ENCODE results near the gene CMIP. TPM values are rescaled to one million over a fixed set of nuclear protein-coding genes. Genes with fewer than 3 reads are reported as not detected.

CMIP gene
- total and polyA plus RNA-seq, 10 of the 15 experiments (the other 5 are each of a cell fraction or from before 2014, with no cell fraction given): 1.2 to 43.2 (median 4.4) TPM

GRCh38 chr16:81444448-81445121 lies at the start of gene CMIP (continued):
- TF ChIP-seq MXI1 (IDR thresholded peaks at IDR 0.05; ENCODE audit: low read depth, low read length) (0 out of 2 replicates have a peak, but pooled peaks have one; percentile 25), EZH2 (IDR thresholded peaks at IDR 0.05; ENCODE audit: borderline replicate concordance, control insufficient read depth, low read depth, low read length) (no peak)

GRCh38 chr16:81394966-81395655 lies 49.5 kb upstream of the CMIP start:
- no peak overlapping the region for H3K4me2 ChIP-seq (ENCODE audit: control insufficient read depth, insufficient read depth)
- H3K27me3 ChIP-seq (replicated peaks in 1 of 2; ENCODE audit: control insufficient read depth in 2 of 2, insufficient read depth in 2 of 2, low read length in 1 of 2): no peaks in the 10 kb centered on the region
- FAIRE-seq: no peak
- no TSS peak for BruUV-seq (replicated peaks)
- 83% methylated on average over 13 of the region's 13 CpGs for whole genome bisulfite sequencing (ENCODE audit: insufficient coverage, insufficient replicate concordance, low lambda C conversion rate, missing lambda C conversion rate)
- RAD21 ChIA-PET (ENCODE audit: unreplicated experiment): no interaction called here
- no peaks in the 10 kb centered on the region for H3K9me3 ChIP-seq (replicated peaks; ENCODE audit: control insufficient read depth, insufficient read depth, low read length)
- 0 out of 4 replicates have a peak, but pooled peaks cover 0 to 3% of the 10 kb centered on the region in 2 experiments for H3K36me3 ChIP-seq (ENCODE audit: control insufficient read depth in 2 of 2, insufficient read depth in 2 of 2, low read length in 1 of 2)
- H4K20me1 ChIP-seq (ENCODE audit: control insufficient read depth, insufficient read depth): no peaks in the 10 kb centered on the region
- H2AFZ ChIP-seq (ENCODE audit: control insufficient read depth, low read depth, low read length): no peak overlapping the region
- CTCF ChIA-PET: interaction anchor here (0.7 kb wide), 1 partner anchor 18 kb away, joined by 3 read pairs; no protein-coding TSS in a partner anchor
- no peak for ATAC-seq
- H3K79me2 ChIP-seq (ENCODE audit: control insufficient read depth, insufficient read depth, low read length): no peaks in the 10 kb centered on the region
- H3K4me1 ChIP-seq (ENCODE audit: control insufficient read depth, insufficient read depth, low read length): no peaks in the 10 kb centered on the region
- in situ Hi-C loops (cut with MboI) (no loop called here), intact Hi-C loops (cut with micrococcal nuclease; ENCODE audit: unreplicated experiment) (no loop called here)
- H3K27ac ChIP-seq (ENCODE audit: control insufficient read depth, insufficient read depth): no peak overlapping the region
- SMC1A ChIA-PET (ENCODE audit: uncharacterized antibody, unreplicated experiment): interaction anchor here (1.2 kb wide), 1 partner anchor 320 kb away, joined by 4 read pairs; no protein-coding TSS in a partner anchor
- H3K4me3 ChIP-seq: no peak overlapping the region
- TF ChIP-seq RAD51 (IDR thresholded peaks at IDR 0.05): no peak
- TF ChIP-seq RBBP5 (conservative IDR thresholded peaks at IDR 0.05): no peak
- TF ChIP-seq DPF2 (IDR thresholded peaks at IDR 0.05): no peak
- no peak for TF ChIP-seq MAX (IDR thresholded peaks at IDR 0.05; ENCODE audit: low read depth, low read length)
- TF ChIP-seq CEBPB (IDR thresholded peaks at IDR 0.05; ENCODE audit: borderline replicate concordance in 1 of 2, low read depth in 2 of 2, low read length in 2 of 2): no peak
- TF ChIP-seq ZBTB40 (IDR thresholded peaks at IDR 0.05; ENCODE audit: borderline replicate concordance): no peak
- TF ChIP-seq HDAC6 (IDR thresholded peaks at IDR 0.05; ENCODE audit: unreplicated experiment): no peak
- TF ChIP-seq JUNB (IDR thresholded peaks at IDR 0.05): no peak
- no peak for TF ChIP-seq HSF1 (IDR thresholded peaks at IDR 0.05; ENCODE audit: low read depth, low read length)
- no peak for TF ChIP-seq SRF (IDR thresholded peaks at IDR 0.05; ENCODE audit: low read depth in 2 of 2, low read length in 2 of 2)
- no peak for TF ChIP-seq IKZF1 (conservative IDR thresholded peaks at IDR 0.05)
- no peak for DNase-seq (ENCODE audit: low read depth, low spot score)
- POLR2A ChIA-PET: no interaction called here
- no peak overlapping the region for H3K9ac ChIP-seq (ENCODE audit: control insufficient read depth, insufficient read depth, low read length)

All from GM12878 (cell line).